CD4-positive, alpha-beta T cell treated with Interleukin-4 for 4 hours (primary cell): Measurements from ENCODE around the gene VSIG2.

Experiments
- DNase-seq: peaks from one replicate; pipeline ENCODE4 v3.0.0-alpha.2; 2020

VSIG2 gene

DNA sequence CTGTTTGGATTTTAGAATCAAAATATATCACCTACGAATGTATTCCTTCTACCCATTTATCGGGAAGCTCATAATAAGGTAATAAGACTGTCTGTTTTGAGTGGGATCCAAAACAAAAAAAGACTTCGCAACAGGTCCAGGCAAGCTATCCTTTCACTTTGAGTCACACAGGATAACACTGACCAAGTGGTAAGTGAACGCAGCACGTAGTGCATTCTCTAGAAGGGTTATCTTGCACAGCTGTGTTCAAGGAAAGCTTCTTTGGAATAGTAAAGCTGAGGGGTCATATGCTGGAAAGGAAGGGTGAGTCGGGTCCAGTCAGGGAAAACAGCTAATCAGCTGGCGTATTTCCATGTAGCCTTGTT lies 34.7 kb downstream of the VSIG2 start:
- no peak for DNase-seq

- DNase-seq = no peak
Measured at GRCh38 chr11:124716591-124716990, 35.5 kb downstream of the VSIG2 start.

- no peak for DNase-seq
Measured at GRCh38 chr11:124712392-124712791, 39.7 kb downstream of the VSIG2 start.

DNA sequence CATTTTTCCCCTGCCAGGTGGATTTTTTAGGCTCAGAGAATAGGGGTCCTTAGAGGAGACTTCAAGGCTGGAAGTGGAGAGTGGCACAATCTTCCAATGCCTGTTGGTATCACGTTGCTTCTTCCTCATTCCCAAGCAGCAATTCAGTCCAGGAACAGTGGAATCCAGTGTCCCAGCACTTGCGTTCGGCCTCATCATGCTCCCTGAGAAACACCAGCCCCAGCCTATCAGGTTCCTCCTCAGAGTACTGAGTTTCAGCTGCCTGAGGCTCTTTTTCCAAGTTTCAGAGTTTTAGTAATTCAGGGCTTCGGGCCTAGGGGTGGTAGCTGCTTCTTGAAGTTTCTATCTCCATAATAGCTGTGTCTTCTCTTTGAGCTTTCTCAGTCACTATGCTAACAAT lies 44.2 kb downstream of the VSIG2 start:
- DNase-seq = no peak

- no peak for DNase-seq
Measured at GRCh38 chr11:124700028-124700427, 52.0 kb downstream of the VSIG2 start.

DNA sequence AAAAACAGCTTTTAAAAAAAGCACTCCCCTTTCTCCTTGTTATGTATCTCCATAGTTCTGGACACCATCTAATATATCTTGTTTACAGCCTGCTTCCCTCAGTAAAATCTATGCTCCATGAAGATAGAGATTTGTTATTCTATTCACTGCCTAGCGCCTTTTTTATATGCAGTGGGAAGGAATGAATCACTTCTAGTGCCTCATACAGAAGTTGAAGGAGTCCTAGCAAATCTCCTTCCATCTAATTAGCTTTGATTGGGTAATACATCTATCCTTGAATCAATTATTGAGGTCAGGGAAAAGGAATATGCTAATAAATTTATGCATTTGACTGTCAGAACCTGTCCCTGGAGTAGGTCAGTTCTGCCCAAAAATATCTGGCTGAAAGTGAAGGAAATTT lies 52.5 kb downstream of the VSIG2 start:
- no peak for DNase-seq
